HepG2 (cell line): Measurements from ENCODE around the gene GRIK2. TPM values are rescaled to one million over a fixed set of nuclear protein-coding genes. Genes with fewer than 3 reads are reported as not detected.

Experiments used
- ATAC-seq: fragments of 200-7000 bp; cut with Tn5 transposase; 3 replicates; pipeline ENCODE4 v1.9.1; 2020; ENCODE audit warnings: mild to moderate bottlenecking, moderate library complexity
- BruUV-seq: library from RNA; stranded (reverse); fragments of 400-500 nt; replicated peaks from 2 replicates; lab custom pipeline; 2021; lab: Mats Ljungman, UMichigan
- CTCF ChIA-PET: fragments of 300-600 bp; formaldehyde crosslinking; extraction: SDS; loops from one replicate; lab custom pipeline; 2021; ENCODE audit warnings: low total read pairs, inconsistent platforms, low intra/inter-chr PET ratio; lab: Yijun Ruan, JAX
- POLR2A ChIA-PET: fragments of 350-600 bp; sonication (Branson Sonifier 250); formaldehyde crosslinking; loops from one replicate; lab custom pipeline; 2020; ENCODE audit warnings: antibody characterized with exemption, inconsistent platforms; lab: Yijun Ruan, JAX
- DNase-seq: peaks from one replicate; pipeline ENCODE4 v3.0.0-alpha.2; 2015; ENCODE audit warnings: low spot score
- FAIRE-seq: peaks from 3 replicates; lab custom pipeline; 2011; peaks lifted over from hg19 to GRCh38; lab: Jason Lieb, UNC
- H2AFZ ChIP-seq: one replicate; pipeline ENCODE4 v1.6.1; 2011; ENCODE audit warnings: low read length, inconsistent platforms
- H3K27ac ChIP-seq: fragments of 300-600 bp; 3 replicates; pipeline ENCODE4 v1.8.0; 2011; ENCODE audit warnings: mixed run types, mild to moderate bottlenecking, mixed read lengths, low read length, inconsistent platforms; ENCODE audit not compliant: insufficient read depth; ENCODE audit errors: extremely low read length
- H3K27me3 ChIP-seq, 2 experiments: fragments of 200-600 bp in 1 of 2; 2 replicates in 1 of 2; 3 replicates in 1 of 2; pipeline versions ENCODE4 v1.6.0 to v1.8.0; 2011; ENCODE audit warnings: low read length in 2 of 2, mild to moderate bottlenecking in 2 of 2, moderate library complexity in 2 of 2, inconsistent platforms in 1 of 2; ENCODE audit not compliant: insufficient read depth in 2 of 2, control insufficient read depth in 1 of 2
- H3K36me3 ChIP-seq, 2 experiments: fragments of 200-600 bp in 1 of 2; replicated peaks in 1 of 2; 2 replicates in 1 of 2; 3 replicates in 1 of 2; pipeline versions ENCODE4 v1.5.1 to v1.8.0; 2011; ENCODE audit warnings: low read length in 2 of 2, inconsistent platforms in 1 of 2; ENCODE audit not compliant: insufficient read depth in 2 of 2, control insufficient read depth in 1 of 2
- H3K4me1 ChIP-seq: 2 replicates; pipeline ENCODE4 v1.5.1; 2012; ENCODE audit warnings: low read length, inconsistent platforms; ENCODE audit not compliant: insufficient read depth
- H3K4me2 ChIP-seq: 2 replicates; pipeline ENCODE4 v1.6.0; 2011; ENCODE audit warnings: low read depth, low read length, inconsistent platforms
- H3K4me3 ChIP-seq, 3 experiments: fragments of 200-600 bp in 1 of 3; sonication (generic), shearing (Covaris generic) in 1 of 3; replicated peaks in 1 of 3; 2 replicates each; pipeline ENCODE4 v1.5.1; 2011 to 2016; ENCODE audit warnings: low read length in 3 of 3, inconsistent platforms in 2 of 3, low read depth in 2 of 3, mild to moderate bottlenecking in 2 of 3, control low read depth in 1 of 3, mixed read lengths in 1 of 3; ENCODE audit not compliant: insufficient read depth in 1 of 3
- H3K79me2 ChIP-seq: one replicate; pipeline ENCODE4 v1.6.1; 2011; ENCODE audit warnings: low read length, inconsistent platforms; ENCODE audit not compliant: insufficient read depth
- H3K9ac ChIP-seq: 2 replicates; pipeline ENCODE4 v1.6.0; 2011; ENCODE audit warnings: mild to moderate bottlenecking, low read depth, low read length, inconsistent platforms; ENCODE audit not compliant: insufficient read depth
- H3K9me3 ChIP-seq: 2 replicates; pipeline ENCODE4 v1.5.1; 2012; ENCODE audit warnings: mild to moderate bottlenecking, low read length
- H4K20me1 ChIP-seq: 2 replicates; pipeline ENCODE4 v1.6.0; 2011; ENCODE audit warnings: inconsistent platforms, mild to moderate bottlenecking, low read length, moderate library complexity; ENCODE audit not compliant: insufficient read depth
- ARNTL ChIP-seq: sonication (generic); formaldehyde crosslinking; IDR thresholded peaks from 2 replicates; pipeline ENCODE4 v1.4.0; 2020; ENCODE audit warnings: mild to moderate bottlenecking, missing genetic modification reagents
- CBX5 ChIP-seq: sonication (generic); formaldehyde crosslinking; IDR thresholded peaks from 2 replicates; pipeline ENCODE4 v1.4.0; 2020; ENCODE audit warnings: missing genetic modification reagents, borderline replicate concordance
- DNMT3B ChIP-seq: conservative IDR thresholded peaks from 2 replicates; pipeline ENCODE4 v1.6.1; 2016; ENCODE audit warnings: missing biosample characterization, control low read depth
- DZIP1 ChIP-seq: sonication (generic); formaldehyde crosslinking; IDR thresholded peaks from 2 replicates; pipeline ENCODE4 v1.5.0; 2020; ENCODE audit warnings: mild to moderate bottlenecking, missing genetic modification reagents
- ERF ChIP-seq: IDR thresholded peaks from 2 replicates; pipeline ENCODE4 v1.6.1; 2018; ENCODE audit warnings: missing biosample characterization, missing genetic modification reagents
- GRHL1 ChIP-seq: sonication (generic); formaldehyde crosslinking; conservative IDR thresholded peaks from 2 replicates; pipeline ENCODE4 v1.8.0; 2022; ENCODE audit warnings: missing genetic modification reagents
- HMGA1 ChIP-seq: sonication (generic); formaldehyde crosslinking; conservative IDR thresholded peaks from 2 replicates; pipeline ENCODE4 v1.4.0; 2020; ENCODE audit warnings: missing genetic modification reagents
- HNF1B ChIP-seq: sonication (generic); formaldehyde crosslinking; IDR thresholded peaks from 2 replicates; pipeline ENCODE4 v1.5.1; 2020; ENCODE audit warnings: mild to moderate bottlenecking, moderate library complexity, missing genetic modification reagents
- MAFF ChIP-seq: IDR thresholded peaks from 2 replicates; pipeline ENCODE4 v1.6.1; 2011; ENCODE audit warnings: low read depth, low read length, improper control_type of control experiment
- PHF5A ChIP-seq: IDR thresholded peaks from one replicate; pipeline ENCODE4 v1.6.1; 2018; ENCODE audit warnings: low read depth, missing genetic modification reagents; ENCODE audit not compliant: unreplicated experiment
- POGK ChIP-seq: sonication (generic); formaldehyde crosslinking; conservative IDR thresholded peaks from 2 replicates; pipeline ENCODE4 v1.8.0; 2022; ENCODE audit warnings: mild to moderate bottlenecking, moderate library complexity, missing genetic modification reagents
- SMAD3 ChIP-seq: sonication (generic); formaldehyde crosslinking; IDR thresholded peaks from 2 replicates; pipeline ENCODE4 v1.4.0; 2020; ENCODE audit warnings: missing genetic modification reagents
- ZFP41 ChIP-seq: sonication (generic); formaldehyde crosslinking; IDR thresholded peaks from 2 replicates; pipeline ENCODE4 v1.4.0; 2020; ENCODE audit warnings: mild to moderate bottlenecking, missing genetic modification reagents, borderline replicate concordance
- ZNF224 ChIP-seq: sonication (generic); formaldehyde crosslinking; IDR thresholded peaks from 2 replicates; pipeline ENCODE4 v1.5.0; 2020; ENCODE audit warnings: mild to moderate bottlenecking, missing genetic modification reagents
- ZNF430 ChIP-seq: sonication (generic); formaldehyde crosslinking; IDR thresholded peaks from 2 replicates; pipeline ENCODE4 v1.9.0; 2021; ENCODE audit warnings: mild to moderate bottlenecking, missing genetic modification reagents
- WGBS: methylation state at CpG from one replicate; pipeline ENCODE4 v1.1.6; 2017; ENCODE audit warnings: low lambda C conversion rate; 5-methylcytosine and 5-hydroxymethylcytosine counted together
- in situ Hi-C: cut with HindIII; loops from 2 replicates; pipeline ENCODE4 v1.10.0; 2017; ENCODE audit warnings: low pct_unique_long_range_greater_than_20kb; ENCODE audit not compliant: extremely low pct_ligation_motif_present
- intact Hi-C: fragments of 100-400 bp; cut with micrococcal nuclease; formaldehyde crosslinking; loops from one replicate; pipeline ENCODE4 v1.10.0; 2022; ENCODE audit not compliant: unreplicated experiment
- polyA plus RNA-seq, 8 experiments: library from polyadenylated mRNA; depleted of rRNA in 3 of 8; stranded (reverse) in 7 of 8; unstranded in 1 of 8; fragments of >200 nt; fragmentation: Illumina TruSeq in 4 of 8; extraction: Trizol in 4 of 8; gene quantifications; 2 replicates each; pipeline versions ENCODE4 v1.2.1 to v1.2.3, GENCODE V29; 2011 to 2016; ENCODE audit warnings: low read depth in 4 of 8, missing spikeins in 1 of 8, mixed read lengths in 1 of 8; ENCODE audit not compliant: insufficient read depth in 1 of 8
- total RNA-seq, 5 experiments: library from RNA; depleted of rRNA; stranded (reverse); fragments of >200 nt; fragmentation: Illumina TruSeq; extraction: Trizol; gene quantifications; 2 replicates each; pipeline ENCODE4 v1.2.3, GENCODE V29; 2016; ENCODE audit warnings: low read depth in 1 of 5

The GRIK2 gene
- total and polyA plus RNA-seq, 2 of the 13 experiments (the other 11 are each of a cell fraction or from before 2014, with no cell fraction given) = not detected

GRCh38 chr6:101851911-101852310, 458.4 kb downstream of the GRIK2 start (continued):
- TF ChIP-seq ZNF224 (no peak), GRHL1 (no peak), SMAD3 (CRISPR knock-in tag) (no peak)

DNA sequence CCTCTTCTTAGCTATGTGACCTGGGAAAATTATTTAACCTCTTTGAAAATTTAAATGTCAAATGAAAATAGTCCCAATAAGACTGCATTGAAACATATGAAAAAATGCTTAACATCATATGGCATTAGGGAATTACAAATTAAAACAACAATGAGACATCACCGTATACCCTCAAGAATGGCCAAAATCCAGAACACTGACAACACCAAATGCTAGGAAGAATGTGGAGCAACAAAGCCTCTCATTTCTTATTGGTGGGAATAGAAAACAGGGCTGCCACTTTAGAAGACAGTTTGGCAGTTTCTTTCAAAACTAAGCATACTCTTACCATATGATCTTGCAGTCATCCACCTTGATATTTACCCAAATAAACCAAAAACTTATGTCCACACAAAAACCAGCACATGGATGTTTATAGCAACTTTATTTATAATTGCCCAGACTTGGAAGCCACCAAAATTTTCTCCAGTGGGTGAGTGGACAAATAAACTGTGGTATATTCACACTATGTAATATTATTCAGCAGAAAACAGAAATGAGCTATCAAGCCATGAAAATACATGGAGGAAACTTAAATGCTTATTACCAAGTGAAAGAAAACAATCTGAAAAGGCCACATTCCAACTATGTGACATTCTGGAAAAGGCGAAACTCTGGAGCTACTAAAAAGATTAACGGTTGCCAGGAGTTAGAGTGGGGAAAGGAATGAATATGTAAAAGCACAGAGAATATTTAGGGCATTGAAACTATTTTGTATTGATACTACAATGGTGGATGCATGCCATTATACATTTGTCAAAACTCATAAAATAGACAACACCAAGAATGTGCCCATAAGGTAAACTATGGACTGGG, 459.9 kb downstream of the GRIK2 start:
- Histone ChIP-seq H3K4me2 (no peak overlapping the region), H3K36me3 (no peaks in the 10 kb centered on the region), H3K4me1 (no peaks in the 10 kb centered on the region), H3K27me3 (no peaks in the 10 kb centered on the region), H3K27ac (no peak overlapping the region), H4K20me1 (no peaks in the 10 kb centered on the region), H3K4me3 (no peak overlapping the region), H3K79me2 (no peaks in the 10 kb centered on the region), H3K9ac (no peak overlapping the region), H2AFZ (no peak overlapping the region), H3K9me3 (no peaks in the 10 kb centered on the region)
- ChIA-PET CTCF (no interaction called here), POLR2A (no interaction called here)
- BruUV-seq = no TSS peak
- FAIRE-seq (no peak), DNase-seq (no peak), ATAC-seq (no peak)
- intact Hi-C loops = no loop called here
- in situ Hi-C loops = no loop called here
- WGBS = under 1% methylated on average over 3 of the region's 3 CpGs
- TF ChIP-seq ZNF430 (CRISPR knock-in tag) (no peak), CBX5 (CRISPR knock-in tag) (no peak), PHF5A (no peak), DNMT3B (no peak), MAFF (no peak), POGK (CRISPR knock-in tag) (no peak), HNF1B (CRISPR knock-in tag) (no peak), ERF (CRISPR knock-in tag) (no peak), DZIP1 (CRISPR knock-in tag) (no peak), ZFP41 (no peak), ARNTL (no peak), HMGA1 (CRISPR knock-in tag) (no peak)
